Measurements from ENCODE around the gene DLX3.

DLX3 gene

DNA sequence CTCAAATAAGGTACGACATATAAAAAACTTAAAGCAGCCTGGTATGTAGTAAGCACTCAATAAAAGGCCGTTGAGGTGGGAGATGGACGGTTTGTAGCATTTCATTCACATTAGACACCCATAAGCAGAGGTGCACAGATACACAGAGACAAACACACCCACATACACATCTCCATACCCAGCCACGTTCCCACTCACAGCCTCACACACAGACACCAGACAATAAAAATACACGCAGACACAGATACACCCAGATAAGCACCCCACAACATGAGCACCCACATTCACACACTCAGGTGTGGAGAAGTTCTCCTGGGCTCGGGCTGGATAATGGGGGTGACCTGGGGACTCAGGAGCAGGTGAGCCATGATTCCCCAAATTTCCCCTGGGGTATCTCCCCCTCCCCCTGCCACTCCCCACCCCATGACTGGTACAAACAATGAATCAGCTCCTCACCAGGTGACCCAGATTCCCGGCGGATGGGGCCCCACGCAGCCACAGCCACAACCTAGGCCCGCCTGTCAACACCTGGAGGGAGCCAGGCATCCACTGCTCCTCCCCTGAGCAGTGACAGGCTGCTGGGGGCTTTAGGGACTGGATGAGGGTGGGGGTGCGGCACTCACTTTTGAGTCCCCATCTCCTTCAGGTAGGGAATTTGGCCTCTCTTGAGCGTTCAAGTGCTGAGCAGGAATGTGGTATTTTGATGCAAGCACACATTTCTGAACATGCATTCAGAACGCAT lies 2.7 kb downstream of the DLX3 start:
- H3K4me3 ChIP-seq (ENCODE audit: low read depth, low read length), result no peak overlapping the region
- TF ChIP-seq, protein P1, sequence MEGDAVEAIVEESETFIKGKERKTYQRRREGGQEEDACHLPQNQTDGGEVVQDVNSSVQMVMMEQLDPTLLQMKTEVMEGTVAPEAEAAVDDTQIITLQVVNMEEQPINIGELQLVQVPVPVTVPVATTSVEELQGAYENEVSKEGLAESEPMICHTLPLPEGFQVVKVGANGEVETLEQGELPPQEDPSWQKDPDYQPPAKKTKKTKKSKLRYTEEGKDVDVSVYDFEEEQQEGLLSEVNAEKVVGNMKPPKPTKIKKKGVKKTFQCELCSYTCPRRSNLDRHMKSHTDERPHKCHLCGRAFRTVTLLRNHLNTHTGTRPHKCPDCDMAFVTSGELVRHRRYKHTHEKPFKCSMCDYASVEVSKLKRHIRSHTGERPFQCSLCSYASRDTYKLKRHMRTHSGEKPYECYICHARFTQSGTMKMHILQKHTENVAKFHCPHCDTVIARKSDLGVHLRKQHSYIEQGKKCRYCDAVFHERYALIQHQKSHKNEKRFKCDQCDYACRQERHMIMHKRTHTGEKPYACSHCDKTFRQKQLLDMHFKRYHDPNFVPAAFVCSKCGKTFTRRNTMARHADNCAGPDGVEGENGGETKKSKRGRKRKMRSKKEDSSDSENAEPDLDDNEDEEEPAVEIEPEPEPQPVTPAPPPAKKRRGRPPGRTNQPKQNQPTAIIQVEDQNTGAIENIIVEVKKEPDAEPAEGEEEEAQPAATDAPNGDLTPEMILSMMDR (conservative IDR thresholded peaks at IDR 0.05; ENCODE audit: low read depth, low read length), result no peak
- no peak for DNase-seq (ENCODE audit: low read depth)

DNA sequence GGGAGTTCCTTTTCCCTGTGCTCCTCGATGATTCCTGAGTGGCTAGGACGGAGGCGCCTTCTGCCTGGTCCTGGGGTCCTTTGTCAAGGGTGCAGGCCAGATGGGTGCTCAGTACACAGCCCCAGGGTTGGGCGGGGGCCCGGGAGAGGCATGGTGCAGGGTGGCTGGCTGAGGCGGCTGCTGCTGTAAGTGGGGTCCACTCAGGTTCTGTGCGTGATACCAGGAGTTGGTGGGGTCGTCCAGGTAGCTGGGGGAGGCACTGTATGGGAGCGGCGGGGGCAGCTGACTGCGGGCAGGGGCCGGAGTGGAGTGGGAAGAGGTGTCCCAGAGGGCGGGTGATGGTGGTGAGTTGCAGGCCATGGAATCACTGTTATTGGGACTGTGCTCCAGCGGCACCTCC lies 3.6 kb downstream of the DLX3 start:
- no peak for DNase-seq (ENCODE audit: low read depth)
- TF ChIP-seq, protein P1 (conservative IDR thresholded peaks at IDR 0.05; ENCODE audit: low read depth, low read length), result no peak
- no peak overlapping the region for H3K4me3 ChIP-seq (ENCODE audit: low read depth, low read length)

DNA sequence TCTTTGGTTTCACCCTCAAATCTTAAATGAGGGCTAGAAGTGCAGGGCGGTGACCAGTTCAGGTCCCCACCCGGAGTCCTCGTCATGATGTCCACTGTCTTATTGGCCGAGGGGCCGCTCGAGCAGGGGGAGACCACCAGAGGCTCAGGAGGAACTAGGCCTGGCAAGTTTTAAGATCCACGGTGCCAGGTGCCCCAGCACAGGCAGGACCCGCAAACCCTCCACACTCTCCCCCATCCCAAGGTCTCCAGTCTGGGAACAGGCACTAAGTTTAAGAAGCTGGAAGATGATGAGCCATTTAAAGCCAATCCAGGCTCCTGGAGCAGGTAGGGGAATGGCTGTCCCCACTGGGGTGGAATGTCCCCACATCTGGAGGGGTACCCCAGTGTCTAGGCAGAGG lies 4.1 kb downstream of the DLX3 start:
- TF ChIP-seq, protein P1 (conservative IDR thresholded peaks at IDR 0.05; ENCODE audit: low read depth, low read length), result no peak
- DNase-seq (ENCODE audit: low read depth), result no peak
- no peak overlapping the region for H3K4me3 ChIP-seq (ENCODE audit: low read depth, low read length)

DNA sequence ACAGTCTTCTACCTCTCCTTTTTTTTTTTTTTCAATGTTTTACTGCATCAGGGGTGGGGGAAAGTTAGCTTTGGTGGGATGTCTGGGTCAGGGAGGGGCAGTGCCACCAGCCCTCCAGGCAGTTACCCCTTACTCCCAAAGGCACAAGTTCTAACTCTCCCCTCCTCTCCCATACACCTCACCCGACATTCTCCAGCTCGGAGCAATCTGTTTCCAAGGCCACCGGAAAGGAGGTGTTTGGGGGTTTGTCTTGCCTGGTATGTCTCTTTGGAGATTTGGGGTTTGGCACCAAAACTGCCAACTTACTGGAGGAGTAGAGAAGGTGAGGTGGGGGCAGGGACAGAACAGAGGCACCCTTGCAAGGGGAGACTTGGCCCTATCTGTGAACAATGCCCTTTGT lies 4.7 kb downstream of the DLX3 start:
- DNase-seq (ENCODE audit: low read depth), result no peak
- TF ChIP-seq, protein P1 (conservative IDR thresholded peaks at IDR 0.05; ENCODE audit: low read depth, low read length), result no peak
- H3K4me3 ChIP-seq (ENCODE audit: low read depth, low read length), result no peak overlapping the region

DNA sequence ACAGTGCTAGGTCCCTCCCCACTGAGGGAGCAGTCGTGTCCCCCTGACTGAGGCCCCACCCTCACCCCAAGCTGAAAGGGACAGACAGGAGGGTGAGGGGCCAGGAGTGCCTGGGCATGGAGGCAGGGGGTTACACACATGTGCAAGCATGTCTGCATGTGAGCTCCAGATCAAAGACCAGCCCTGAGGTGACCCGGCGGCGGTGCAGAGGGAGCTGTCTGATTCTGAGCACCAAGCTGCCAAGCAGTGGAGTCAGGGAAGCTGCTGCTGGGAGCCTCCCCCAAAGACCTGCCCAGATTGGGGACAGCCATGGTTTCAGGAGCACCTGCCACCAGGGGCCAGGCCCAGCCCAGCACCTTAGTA lies 5.5 kb downstream of the DLX3 start:
- TF ChIP-seq, protein P1 (conservative IDR thresholded peaks at IDR 0.05; ENCODE audit: low read depth, low read length), result no peak
- no peak for DNase-seq (ENCODE audit: low read depth)
- H3K4me3 ChIP-seq (ENCODE audit: low read depth, low read length), result no peak overlapping the region

DNA sequence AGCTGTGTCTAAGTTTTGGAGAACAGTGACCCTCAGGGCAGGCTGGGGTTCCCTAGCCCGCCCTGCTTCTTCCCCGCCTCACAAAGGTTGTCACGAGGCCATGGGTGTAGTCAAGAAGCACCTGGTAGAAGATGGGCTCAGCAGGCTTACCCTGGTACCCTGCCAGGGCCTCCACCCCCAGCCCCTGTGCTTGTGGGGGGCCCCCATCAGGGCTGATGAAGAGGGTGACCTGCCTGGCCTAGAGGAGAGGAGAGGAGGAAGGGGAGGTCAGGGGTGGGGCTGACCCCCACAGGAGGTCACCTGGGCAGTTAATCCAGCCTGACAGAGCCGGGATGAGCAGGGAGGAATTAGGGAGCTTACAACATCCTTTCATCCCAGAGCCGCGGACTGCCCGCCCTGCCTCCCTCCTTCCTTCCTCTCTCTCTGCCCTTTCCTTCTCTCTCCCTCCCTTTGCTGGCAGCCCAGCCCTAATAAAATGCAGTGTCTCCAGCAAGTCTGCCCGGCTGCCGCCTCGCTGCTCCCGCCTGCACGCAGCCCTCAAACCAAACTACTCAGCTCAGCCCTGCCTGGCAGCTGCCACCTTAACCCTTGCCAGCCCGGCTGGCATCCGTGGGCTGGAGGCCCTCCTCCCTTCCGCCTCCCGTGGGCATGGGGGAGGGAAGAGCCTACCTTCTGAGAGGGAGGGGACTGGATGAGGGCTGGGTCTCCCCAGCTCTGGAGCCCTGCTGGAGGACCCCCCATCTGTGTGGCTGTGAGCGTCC lies 7.2 kb downstream of the DLX3 start:
- H3K4me3 ChIP-seq (ENCODE audit: low read depth, low read length), result no peak overlapping the region
- DNase-seq (ENCODE audit: low read depth), result no peak

More for the DNA sequence above, 7.2 kb downstream of the DLX3 start:
- TF ChIP-seq, protein P1 (conservative IDR thresholded peaks at IDR 0.05; ENCODE audit: low read depth, low read length), result no peak
